PC-3 (cell line): ENCODE results near the gene SLC8A1.

Experiments
- CTCF ChIP-seq: fragments of 300-600 bp; sonication (generic); conservative IDR thresholded peaks from 2 replicates; pipeline ENCODE4 v1.5.1; 2017; ENCODE audit warnings: antibody characterized with exemption, low read depth, mild to moderate bottlenecking, low read length
- EZH2phosphoT487 ChIP-seq: fragments of 300-600 bp; sonication (generic); IDR thresholded peaks from 2 replicates; pipeline ENCODE4 v1.6.1; 2018; ENCODE audit warnings: mild to moderate bottlenecking, antibody characterized with exemption, low read length, borderline replicate concordance

DNA sequence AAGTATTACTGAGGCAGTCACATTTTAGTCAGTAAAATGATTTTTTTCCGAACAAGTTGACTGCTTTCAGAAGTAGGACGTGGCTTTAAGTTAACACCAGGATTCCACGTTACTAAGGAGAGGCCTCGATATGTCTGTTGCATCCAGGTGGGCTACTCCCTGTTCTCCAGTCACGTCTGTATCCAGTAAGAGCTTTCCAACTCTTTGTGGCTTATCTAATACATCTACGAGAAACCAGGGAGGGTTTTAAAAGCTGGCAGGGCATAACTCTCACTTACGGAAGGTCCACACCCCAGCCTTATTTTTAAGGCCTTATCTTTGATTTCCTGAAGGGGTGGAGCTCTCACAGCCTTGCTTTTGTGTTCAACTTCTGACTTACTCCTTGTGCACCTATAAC is 99.2 kb downstream of the SLC8A1 start:
- no peak for TF ChIP-seq CTCF
- TF ChIP-seq EZH2phosphoT487 = no peak
